COLO829 (cell line): ENCODE results near the gene NLRP9.

Source experiments
- DNase-seq: peaks from one replicate; pipeline ENCODE4 v3.0.0; 2012; ENCODE audit warnings: low spot score

NLRP9 gene

GRCh38 chr19:55703790-55704215 lies 34.4 kb downstream of the NLRP9 start:
- no peak for DNase-seq

GRCh38 chr19:55702131-55702627 lies 36.0 kb downstream of the NLRP9 start:
- no peak for DNase-seq

- no peak for DNase-seq
Measured at GRCh38 chr19:55700813-55701212, 37.4 kb downstream of the NLRP9 start.

- no peak for DNase-seq
Measured at GRCh38 chr19:55699221-55699620, 39.0 kb downstream of the NLRP9 start.

GRCh38 chr19:55698256-55698655 lies 39.9 kb downstream of the NLRP9 start:
- DNase-seq, result no peak

- no peak for DNase-seq
Measured at GRCh38 chr19:55697698-55698097, 40.5 kb downstream of the NLRP9 start.

- DNase-seq, result no peak
Measured at GRCh38 chr19:55697069-55697440, 41.1 kb downstream of the NLRP9 start.

- no peak for DNase-seq
Measured at GRCh38 chr19:55696301-55697068, 41.7 kb downstream of the NLRP9 start.

- no peak for DNase-seq
Measured at GRCh38 chr19:55695511-55696290, 42.5 kb downstream of the NLRP9 start.

GRCh38 chr19:55694656-55695491 lies 43.3 kb downstream of the NLRP9 start:
- no peak for DNase-seq

- no peak for DNase-seq
Measured at GRCh38 chr19:55694241-55694655, 44.0 kb downstream of the NLRP9 start.

GRCh38 chr19:55693336-55693974 lies 44.7 kb downstream of the NLRP9 start:
- DNase-seq, result no peak

GRCh38 chr19:55692681-55693081 lies 45.5 kb downstream of the NLRP9 start:
- no peak for DNase-seq

GRCh38 chr19:55691561-55692481 lies 46.4 kb downstream of the NLRP9 start:
- DNase-seq, result no peak

- DNase-seq, result no peak
Measured at GRCh38 chr19:55690769-55691545, 47.2 kb downstream of the NLRP9 start.

- no peak for DNase-seq
Measured at GRCh38 chr19:55690109-55690768, 48.0 kb downstream of the NLRP9 start.

- no peak for DNase-seq
Measured at GRCh38 chr19:55689411-55690108, 48.6 kb downstream of the NLRP9 start.

GRCh38 chr19:55688422-55689218 lies 49.6 kb downstream of the NLRP9 start:
- DNase-seq, result no peak
